HG03521 (cell line): ENCODE data around the gene QTRT2.

ENCODE experiments used
- ATAC-seq: cut with Tn5 transposase; IDR thresholded peaks from one replicate; pipeline ENCODE4 v1.9.1; 2021; ENCODE audit warnings: mild to moderate bottlenecking, moderate library complexity; ENCODE audit not compliant: unreplicated experiment

The QTRT2 gene

GRCh38 chr3:114119776-114120175 is 63.2 kb downstream of the QTRT2 start:
- no peak for ATAC-seq

- no peak for ATAC-seq
Observed at GRCh38 chr3:114120211-114120610, 63.7 kb downstream of the QTRT2 start.

GRCh38 chr3:114122027-114122709 is 65.6 kb downstream of the QTRT2 start:
- no peak for ATAC-seq

DNA sequence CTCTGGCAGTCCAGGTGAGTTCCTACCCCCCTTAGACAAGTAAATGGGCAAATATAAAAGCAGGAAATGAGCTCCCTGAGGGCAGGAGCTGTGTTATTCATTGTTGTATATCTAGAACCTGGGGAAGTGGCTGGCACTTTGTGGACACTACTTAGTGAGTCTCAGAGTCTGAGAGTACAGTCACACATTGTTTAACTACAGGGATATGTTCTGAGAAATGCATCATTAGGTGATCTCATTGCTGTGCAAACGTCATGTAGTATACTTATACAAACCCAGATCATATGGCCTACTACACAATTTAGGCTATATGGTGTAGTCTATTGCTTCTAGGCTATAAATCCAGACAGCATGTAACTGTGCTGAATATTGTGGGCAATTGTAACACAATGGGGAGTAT is 69.9 kb downstream of the QTRT2 start:
- no peak for ATAC-seq

GRCh38 chr3:114127517-114127916 is 71.0 kb downstream of the QTRT2 start:
- no peak for ATAC-seq

DNA sequence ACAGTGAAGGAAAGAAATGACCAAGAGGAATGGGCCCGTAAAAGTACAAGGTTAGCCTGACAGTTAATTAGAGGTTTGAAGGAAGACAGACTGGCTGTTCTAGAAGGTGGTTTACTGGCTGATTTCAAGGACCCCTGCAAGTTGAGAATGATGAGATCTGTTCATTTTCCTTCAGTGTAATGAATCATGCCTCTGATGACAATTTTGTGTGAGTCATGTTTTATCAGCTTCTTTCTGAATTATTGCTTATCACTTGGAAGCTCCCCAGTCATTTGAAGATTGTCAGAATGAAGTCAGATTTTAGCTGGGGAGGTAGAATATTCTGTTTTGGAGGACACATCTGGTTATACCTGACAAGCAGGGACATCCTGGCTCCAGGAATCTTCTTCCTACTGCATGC is 71.7 kb downstream of the QTRT2 start:
- ATAC-seq, result no peak

DNA sequence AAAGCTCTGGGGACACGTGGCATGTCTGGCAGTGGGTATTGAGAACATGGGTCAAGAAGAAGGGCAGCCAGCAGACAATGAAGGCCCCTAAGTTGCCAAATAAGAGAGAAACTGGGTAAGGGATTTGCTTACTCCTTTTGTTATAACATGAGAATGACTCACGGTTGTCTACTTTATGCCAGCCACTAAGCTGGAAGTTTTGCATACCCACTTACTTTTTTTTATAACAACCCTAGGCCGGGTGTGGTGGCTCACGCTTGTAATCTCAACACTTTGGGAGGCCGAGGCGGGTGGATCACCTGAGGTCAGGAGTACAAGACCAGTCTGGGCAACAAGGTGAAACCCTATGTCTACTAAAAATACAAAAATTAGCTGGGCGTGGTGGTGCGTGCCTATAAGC is 72.3 kb downstream of the QTRT2 start:
- ATAC-seq, result no peak

- ATAC-seq, result no peak
Observed at GRCh38 chr3:114132500-114132899, 76.0 kb downstream of the QTRT2 start.

DNA sequence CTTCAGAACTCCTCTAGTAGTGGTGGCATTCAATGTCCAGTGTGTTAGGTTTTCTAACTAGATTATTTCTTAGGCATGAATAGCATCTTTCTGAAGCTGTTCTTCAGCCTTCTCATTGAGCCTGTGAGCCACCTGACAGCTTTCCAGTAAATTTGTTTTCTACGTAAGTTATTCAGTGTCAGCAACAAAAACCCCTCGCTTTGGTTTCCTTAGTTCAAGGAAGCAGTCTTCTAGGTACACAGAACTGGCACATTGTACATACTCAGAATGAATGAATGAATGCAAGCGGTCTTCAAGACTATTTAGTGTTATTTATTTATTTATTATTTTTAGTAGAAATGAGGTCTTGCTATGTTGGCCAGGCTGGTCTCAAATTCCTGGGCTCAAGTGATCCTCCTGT is 77.4 kb downstream of the QTRT2 start:
- no peak for ATAC-seq
